A549 (cell line): ENCODE measurements around the gene CMIP.

Source experiments
- CHD2 ChIP-seq: fragments of 150-350 bp; IDR thresholded peaks from 2 replicates; pipeline ENCODE4 v1.6.1; 2014; ENCODE audit warnings: low read length; ENCODE audit not compliant: partially characterized antibody
- CHD4 ChIP-seq: fragments of 200-600 bp; sonication (generic); IDR thresholded peaks from 2 replicates; pipeline ENCODE4 v1.6.1; 2016; ENCODE audit warnings: antibody characterized with exemption, mild to moderate bottlenecking, borderline replicate concordance
- CTCF ChIP-seq: fragments of >200 bp; sonication (Bioruptor Twin); formaldehyde crosslinking; IDR thresholded peaks from 3 replicates; pipeline ENCODE4 v1.5.1; 2016
- ELK1 ChIP-seq: fragments of 150-350 bp; IDR thresholded peaks from 2 replicates; pipeline ENCODE4 v1.6.1; 2014; ENCODE audit warnings: low read depth, mild to moderate bottlenecking, low read length
- EP300 ChIP-seq, 2 experiments: fragments of >200 bp; sonication (Bioruptor Twin); formaldehyde crosslinking; IDR thresholded peaks; 2 replicates in 1 of 2; 3 replicates in 1 of 2; pipeline ENCODE4 v1.6.1; 2016 to 2017
- HOXB5 ChIP-seq: fragments of 250-450 bp; sonication (Bioruptor Pico); IDR thresholded peaks from 2 replicates; pipeline ENCODE4 v1.5.0; 2020; ENCODE audit warnings: mild to moderate bottlenecking, moderate library complexity
- MYC ChIP-seq: IDR thresholded peaks from 2 replicates; pipeline ENCODE4 v1.6.1; 2012; ENCODE audit warnings: mild to moderate bottlenecking, inconsistent platforms, low read length, improper control_type of control experiment, borderline replicate concordance
- POLR2A ChIP-seq: IDR thresholded peaks from 2 replicates; pipeline ENCODE4 v1.6.1; 2012; ENCODE audit warnings: mild to moderate bottlenecking, low read length
- RCOR1 ChIP-seq: fragments of 150-350 bp; IDR thresholded peaks from 2 replicates; pipeline ENCODE4 v1.6.1; 2014; ENCODE audit warnings: antibody characterized with exemption, low read length, low read depth
- REST ChIP-seq: fragments of 200-600 bp; sonication (generic); IDR thresholded peaks from 2 replicates; pipeline ENCODE4 v1.6.1; 2016; ENCODE audit warnings: antibody characterized with exemption, mild to moderate bottlenecking, moderate library complexity
- RFX5 ChIP-seq: fragments of 450-650 bp; IDR thresholded peaks from 2 replicates; pipeline ENCODE4 v1.7.1; 2014; ENCODE audit warnings: antibody characterized with exemption, mild to moderate bottlenecking, moderate library complexity
- RNF2 ChIP-seq: fragments of 200-600 bp; sonication (generic); IDR thresholded peaks from 2 replicates; pipeline ENCODE4 v1.6.1; 2016; ENCODE audit warnings: low read depth, mild to moderate bottlenecking, antibody characterized with exemption, moderate library complexity, borderline replicate concordance
- SMC3 ChIP-seq: fragments of >200 bp; sonication (Bioruptor Twin); formaldehyde crosslinking; IDR thresholded peaks from 3 replicates; pipeline ENCODE4 v1.6.1; 2018; ENCODE audit warnings: inconsistent platforms
- USF2 ChIP-seq: fragments of 450-650 bp; IDR thresholded peaks from 2 replicates; pipeline ENCODE4 v1.6.1; 2014; ENCODE audit warnings: antibody characterized with exemption

GRCh38 chr16:81408409-81408950, 36.1 kb upstream of the CMIP start:
- TF ChIP-seq MYC (no peak), CTCF (no peak), REST (no peak), SMC3 (no peak), CHD2 (no peak), CHD4 (no peak), POLR2A (no peak), RNF2 (no peak), EP300 (IDR thresholded peaks at IDR 0.05) (no peak), RFX5 (no peak), ELK1 (no peak), USF2 (no peak), HOXB5 (CRISPR knock-in tag) (no peak), RCOR1 (no peak)
